GM18520 (cell line): ENCODE measurements around the gene SLC12A4.

Experiments
- ATAC-seq: cut with Tn5 transposase; IDR thresholded peaks from one replicate; pipeline ENCODE4 v1.9.1; 2021; ENCODE audit not compliant: unreplicated experiment

SLC12A4 gene

DNA sequence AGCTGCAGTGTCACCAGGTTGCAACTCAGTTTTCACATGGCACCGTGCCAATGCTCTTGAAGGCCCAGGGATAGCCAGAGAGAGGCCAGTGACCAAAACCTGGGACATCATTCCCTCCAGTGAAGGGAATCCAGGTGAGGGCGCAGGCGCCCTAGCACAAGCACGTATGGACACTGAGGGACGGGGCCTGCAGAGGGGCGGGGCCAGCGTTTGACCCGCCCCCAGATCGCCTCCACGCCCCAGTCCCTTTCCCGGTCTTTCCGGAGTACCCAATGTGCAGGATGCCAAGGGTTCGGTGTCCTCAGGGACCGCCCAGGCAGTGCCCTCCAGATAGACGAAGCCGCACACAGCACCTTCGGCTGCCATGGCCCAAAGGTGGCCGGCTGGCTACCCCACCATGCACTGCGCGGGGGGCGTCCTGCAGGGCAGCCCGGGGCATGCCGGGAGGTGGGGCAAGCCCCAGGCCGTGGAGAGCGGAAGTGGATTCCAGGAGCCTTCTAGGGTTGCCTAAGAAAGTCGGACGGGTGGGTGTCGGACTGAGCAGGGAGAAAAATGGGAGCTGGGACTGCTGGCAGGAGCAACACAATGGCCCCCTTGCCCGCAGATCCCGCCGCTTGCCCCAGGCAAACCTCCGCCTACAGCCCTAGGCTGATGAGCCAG lies 4.6 kb downstream of the SLC12A4 start:
- ATAC-seq, result no peak

GRCh38 chr16:67963292-67963661 lies 5.2 kb downstream of the SLC12A4 start:
- ATAC-seq, result no peak

DNA sequence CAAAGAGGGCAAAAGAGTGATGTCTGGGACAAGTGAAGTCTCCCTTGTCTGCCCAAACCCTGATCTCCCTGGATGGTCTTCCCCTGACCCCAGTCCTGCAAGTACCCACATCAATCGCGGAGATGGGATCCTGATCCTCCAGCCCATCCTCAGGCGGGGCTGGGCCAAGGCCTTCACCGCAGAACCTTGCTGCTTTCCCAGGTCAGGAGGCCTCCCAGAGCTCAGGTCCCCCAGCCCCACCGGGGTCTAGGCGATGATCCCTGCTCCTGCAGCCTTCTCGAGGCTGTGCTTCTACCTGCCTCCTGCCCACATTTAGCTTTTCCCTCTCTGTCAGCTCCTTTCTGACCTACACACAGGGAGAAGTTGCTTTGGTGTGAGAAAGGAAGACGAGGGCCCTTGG lies 6.3 kb downstream of the SLC12A4 start:
- ATAC-seq, result no peak

GRCh38 chr16:67961551-67961957 lies 6.9 kb downstream of the SLC12A4 start:
- no peak for ATAC-seq

GRCh38 chr16:67959536-67960329 lies 8.7 kb downstream of the SLC12A4 start:
- ATAC-seq, result no peak

DNA sequence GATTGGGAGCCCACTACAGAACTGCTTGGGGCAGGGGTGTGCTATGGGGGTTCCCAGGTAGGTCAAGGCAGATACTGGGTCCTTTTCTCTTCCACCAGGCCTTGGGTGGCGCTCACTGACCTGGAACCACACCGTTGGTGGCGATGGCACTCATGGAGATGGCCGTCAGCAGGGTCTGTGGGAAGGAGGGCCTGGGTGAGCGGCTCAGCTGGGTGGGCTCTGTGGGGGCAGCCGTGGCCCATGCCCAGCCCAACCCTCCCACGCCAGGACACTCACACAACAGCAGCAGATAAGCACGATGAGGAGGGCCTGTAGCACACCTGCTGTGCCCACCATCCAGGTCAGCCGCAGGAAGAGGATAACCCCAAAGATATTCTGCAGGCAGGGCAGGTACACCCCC lies 10.8 kb downstream of the SLC12A4 start:
- ATAC-seq, result no peak

GRCh38 chr16:67954421-67955196 lies 13.8 kb downstream of the SLC12A4 start:
- no peak for ATAC-seq

- ATAC-seq, result no peak
Measured at GRCh38 chr16:67953641-67954375, 14.6 kb downstream of the SLC12A4 start.

- no peak for ATAC-seq
Measured at GRCh38 chr16:67951485-67951884, 17.0 kb downstream of the SLC12A4 start.

DNA sequence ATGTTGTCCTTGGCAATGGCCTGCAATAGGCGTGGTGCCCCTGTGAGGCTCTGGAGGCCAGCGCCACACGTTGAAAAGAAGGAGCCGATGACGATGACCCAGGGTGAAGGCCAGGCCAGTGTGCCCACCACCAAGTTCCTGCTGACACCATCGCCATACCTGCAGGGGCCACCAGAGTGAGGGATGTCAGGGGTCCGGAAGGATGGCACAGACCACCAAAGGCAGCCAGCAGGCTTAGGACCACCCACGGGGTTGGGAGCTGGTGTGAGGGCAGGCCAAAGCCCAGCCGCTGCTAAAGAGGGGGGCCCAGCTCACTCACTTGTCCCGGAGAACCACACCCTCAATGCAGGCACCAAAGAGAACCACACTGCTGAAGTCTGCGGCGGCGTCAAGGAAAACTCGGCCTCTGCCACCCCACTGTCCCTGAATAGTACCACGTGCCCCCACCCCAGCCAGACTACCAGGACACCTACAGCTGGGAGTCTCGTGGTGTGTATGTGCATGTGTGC lies 18.0 kb downstream of the SLC12A4 start:
- no peak for ATAC-seq

DNA sequence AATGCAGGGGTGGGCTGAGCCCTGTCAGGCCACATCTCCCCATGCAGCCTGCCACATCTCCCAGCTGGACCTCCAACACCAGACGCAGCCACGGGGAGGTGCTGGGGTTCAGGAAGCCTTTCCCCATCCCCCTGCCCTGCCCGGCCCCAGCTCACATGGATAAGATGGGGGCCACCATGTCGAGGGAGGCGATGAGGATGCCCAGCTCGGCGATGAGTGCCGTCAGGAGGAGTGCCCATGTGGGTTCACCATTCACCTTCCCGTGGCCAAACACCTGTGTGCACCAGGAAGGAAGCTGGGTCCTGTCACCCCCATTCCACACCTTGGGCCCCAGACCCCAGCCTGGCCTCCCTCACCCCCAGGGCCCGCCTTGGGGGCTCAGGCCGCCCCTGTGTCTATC lies 18.8 kb downstream of the SLC12A4 start:
- ATAC-seq, result no peak

DNA sequence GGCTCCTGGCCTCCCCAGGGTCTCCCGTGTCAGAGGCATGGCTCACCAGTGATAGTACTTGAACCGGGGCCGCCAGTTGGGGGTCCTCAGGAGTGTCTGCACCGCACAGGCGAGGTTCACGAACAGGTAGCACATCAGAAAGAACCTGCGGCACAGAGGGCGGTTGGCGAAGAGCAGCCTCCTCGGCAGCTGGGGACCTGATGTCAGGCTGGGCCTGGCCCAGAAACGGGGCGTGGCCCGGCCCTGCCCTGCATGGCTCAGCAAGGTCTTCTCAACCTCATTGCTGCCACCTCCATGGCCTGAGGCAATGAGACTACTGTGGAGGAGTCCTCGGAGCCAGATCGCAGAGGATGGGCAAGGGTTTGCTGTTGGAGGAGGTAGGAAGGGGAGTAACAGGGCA lies 20.4 kb downstream of the SLC12A4 start:
- no peak for ATAC-seq

- ATAC-seq, result no peak
Measured at GRCh38 chr16:67946966-67947558, 21.4 kb downstream of the SLC12A4 start.

DNA sequence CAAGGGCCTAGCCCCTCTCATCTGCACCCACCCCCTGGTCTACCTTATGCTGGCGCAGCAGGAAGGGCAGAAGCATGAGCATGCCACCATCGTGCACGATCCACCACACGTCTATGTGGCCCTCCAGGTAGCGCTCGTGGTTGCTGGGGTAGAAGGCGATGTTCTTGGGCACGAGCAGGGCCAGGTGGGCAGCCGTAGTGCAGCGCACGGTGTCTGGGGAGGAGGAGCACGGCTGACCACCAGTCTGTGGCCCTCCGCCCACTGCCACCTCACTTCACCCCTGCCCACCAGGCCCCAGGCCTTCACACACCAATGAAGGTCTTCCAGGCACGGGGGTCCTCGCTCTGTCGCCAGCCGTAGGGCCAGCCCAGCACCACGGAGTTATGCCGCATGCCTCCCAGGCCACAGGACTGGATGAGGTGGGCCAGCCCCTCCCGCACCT lies 22.3 kb downstream of the SLC12A4 start:
- ATAC-seq, result no peak

- ATAC-seq, result no peak
Measured at GRCh38 chr16:67945392-67945933, 23.0 kb downstream of the SLC12A4 start.

DNA sequence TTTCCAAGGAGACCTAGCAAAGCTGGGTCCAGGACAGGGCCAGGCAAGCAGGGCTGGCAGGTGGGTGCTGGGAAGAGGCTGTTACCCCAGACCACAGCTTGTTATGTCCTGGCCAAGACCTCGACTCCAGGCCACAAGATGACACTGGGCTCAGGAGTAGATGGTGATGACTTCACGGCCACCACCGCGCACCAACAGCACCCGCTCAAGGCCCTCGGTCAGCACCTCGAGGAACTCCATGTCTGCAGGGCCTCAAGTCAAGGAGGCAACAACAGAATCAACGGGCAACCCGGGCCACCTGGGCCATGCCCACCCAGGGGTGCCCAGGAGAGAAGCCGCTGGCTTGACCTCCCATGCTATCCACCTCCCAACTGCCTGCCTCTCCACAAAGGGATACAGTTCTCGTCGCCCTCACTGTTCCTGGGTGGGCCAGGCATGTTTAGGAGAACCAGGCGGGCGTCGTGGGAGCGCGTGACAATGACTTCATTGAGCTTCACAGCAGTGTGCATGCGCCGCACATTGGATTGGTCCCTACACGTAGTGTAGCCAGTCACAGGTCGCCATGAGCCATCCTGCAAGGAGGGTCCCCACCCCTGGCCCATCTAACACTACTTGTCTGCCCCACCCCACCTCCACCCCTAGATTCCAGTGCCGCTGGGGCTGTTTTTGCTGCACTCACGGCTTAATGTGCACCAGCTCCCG lies 23.6 kb downstream of the SLC12A4 start:
- ATAC-seq, result no peak

DNA sequence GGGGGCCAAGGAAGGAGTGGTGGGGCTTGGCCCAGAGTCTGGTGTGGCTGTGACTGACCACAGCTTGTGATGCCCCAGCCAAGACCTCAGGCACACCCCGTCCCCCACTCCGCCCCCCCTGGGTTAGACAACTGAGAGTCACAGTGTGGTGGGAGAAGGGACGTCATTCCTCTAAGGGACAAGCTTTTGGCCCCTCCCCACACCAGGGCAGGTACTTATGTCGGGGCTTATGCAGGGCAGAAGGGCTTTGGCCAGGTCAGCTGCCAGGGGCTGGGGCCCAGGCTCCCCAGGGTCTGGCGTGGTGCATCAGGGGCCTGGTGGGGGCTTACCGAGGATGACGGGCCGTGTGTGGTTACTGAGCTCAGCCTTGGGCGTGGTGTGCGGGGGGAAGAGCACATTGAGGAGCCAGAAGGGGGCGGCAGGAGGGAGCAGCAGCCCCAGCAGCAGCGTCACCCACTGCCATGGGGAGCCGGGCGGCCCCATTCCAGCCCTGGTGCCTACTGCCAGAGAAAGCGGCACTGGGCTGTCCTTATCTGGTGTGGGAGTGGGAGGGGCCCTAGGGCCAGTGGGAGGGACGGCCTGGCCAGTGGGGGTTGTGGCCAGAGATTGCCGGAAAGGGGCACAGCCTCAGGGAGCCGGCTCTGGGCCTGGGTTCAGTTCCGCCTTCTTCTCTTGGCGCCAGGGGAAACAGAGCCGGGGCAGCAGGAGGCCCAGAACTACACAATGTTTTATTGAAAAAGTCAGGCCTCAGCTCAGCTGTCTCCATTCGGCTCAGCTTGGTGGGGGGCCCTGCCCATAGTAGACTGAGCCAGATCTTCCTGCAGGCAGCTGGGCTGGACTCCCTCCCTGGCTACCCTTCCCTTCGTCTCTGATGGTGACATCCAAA lies 24.6 kb downstream of the SLC12A4 start, which contains the start of gene LCAT:
Gene LCAT (minus strand): TSS at position 502 of the 886 bp plus-strand sequence. CDS start 19 bp downstream, at position 483.
- no peak for ATAC-seq

DNA sequence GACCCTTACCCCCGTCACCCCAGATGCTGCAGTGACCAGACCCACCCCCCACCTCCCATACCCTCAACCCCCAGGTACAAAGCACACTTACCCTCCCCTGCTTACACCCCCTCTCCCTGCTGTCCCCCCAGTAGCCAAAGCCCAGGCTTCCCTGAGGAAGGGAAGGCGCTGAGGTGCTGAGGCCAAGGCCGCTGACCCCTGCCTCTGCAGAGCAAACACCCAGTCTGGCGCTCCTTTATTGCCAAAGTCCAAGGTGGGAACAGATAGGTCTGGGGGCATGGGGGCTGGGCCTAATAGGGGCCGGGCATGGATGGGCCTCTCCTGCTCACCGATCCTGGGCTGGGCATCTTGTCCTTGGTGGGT lies 25.2 kb downstream of the SLC12A4 start:
- no peak for ATAC-seq
